Kasumi-1 (cell line): ENCODE results near the gene TMEM61.
"Not testable (repeated sequence)": the region's sequence is repeated elsewhere in the genome, so short reads cannot be mapped to it uniquely, and the experiment has no call there.

Source experiments
- DNase-seq, 2 experiments: peaks; one replicate each; lab custom pipeline; 2025; lab: John Stamatoyannopoulos, UW

The TMEM61 gene

GRCh38 chr1:54980528-54981241, at the start of gene TMEM61:
Gene TMEM61 (plus strand): TSS chr1:54980628. CDS start chr1:54981066, 438 bp downstream.
- DNase-seq: no peak

- no peak for DNase-seq
These were observed 49.1 kb upstream of the TMEM61 start for GRCh38 chr1:54931275-54931840.

- DNase-seq: not testable (repeated sequence)
These were observed 46.3 kb upstream of the TMEM61 start for GRCh38 chr1:54934081-54934480.

- DNase-seq: no peak
These were observed 45.6 kb upstream of the TMEM61 start for GRCh38 chr1:54934869-54935268.

GRCh38 chr1:54936791-54937190, 43.6 kb upstream of the TMEM61 start:
- DNase-seq: no peak

GRCh38 chr1:54937469-54937868, 43.0 kb upstream of the TMEM61 start:
- DNase-seq: no peak

GRCh38 chr1:54938955-54939354, 41.5 kb upstream of the TMEM61 start:
- DNase-seq: not testable (repeated sequence)

- no peak for DNase-seq
These were observed 40.4 kb upstream of the TMEM61 start for GRCh38 chr1:54940042-54940441.

GRCh38 chr1:54942976-54943375, 37.5 kb upstream of the TMEM61 start:
- no peak for DNase-seq

GRCh38 chr1:54944610-54945392, 35.6 kb upstream of the TMEM61 start:
- peak; percentile 73 to 75 for DNase-seq

- DNase-seq: no peak
These were observed 35.0 kb upstream of the TMEM61 start for GRCh38 chr1:54945393-54945936.

GRCh38 chr1:54947540-54947939, 32.9 kb upstream of the TMEM61 start:
- no peak for DNase-seq

- no peak for DNase-seq
These were observed 31.4 kb upstream of the TMEM61 start for GRCh38 chr1:54949053-54949452.

GRCh38 chr1:54950006-54950368, 30.4 kb upstream of the TMEM61 start:
- DNase-seq: no peak

GRCh38 chr1:54950369-54951163, 29.9 kb upstream of the TMEM61 start:
- peak; percentile 72 to 73 for DNase-seq

- no peak for DNase-seq
These were observed 28.6 kb upstream of the TMEM61 start for GRCh38 chr1:54951810-54952226.

- DNase-seq: no peak
These were observed 27.3 kb upstream of the TMEM61 start for GRCh38 chr1:54952950-54953718.

GRCh38 chr1:54953846-54954245, 26.6 kb upstream of the TMEM61 start:
- DNase-seq: no peak

GRCh38 chr1:54955359-54955758, 25.1 kb upstream of the TMEM61 start:
- no peak for DNase-seq

GRCh38 chr1:54956726-54957125, 23.7 kb upstream of the TMEM61 start:
- DNase-seq: no peak

- DNase-seq: no peak
These were observed 21.2 kb upstream of the TMEM61 start for GRCh38 chr1:54959241-54959640.
